ENCODE results near the gene PROM1. TPM values are rescaled to one million over a fixed set of nuclear protein-coding genes. Genes with fewer than 3 reads are reported as not detected.

The PROM1 gene
- total and polyA plus RNA-seq, 2 of the 13 experiments (the other 11 are each of a cell fraction or from before 2014, with no cell fraction given), result 3.9 to 16.4 TPM

DNA sequence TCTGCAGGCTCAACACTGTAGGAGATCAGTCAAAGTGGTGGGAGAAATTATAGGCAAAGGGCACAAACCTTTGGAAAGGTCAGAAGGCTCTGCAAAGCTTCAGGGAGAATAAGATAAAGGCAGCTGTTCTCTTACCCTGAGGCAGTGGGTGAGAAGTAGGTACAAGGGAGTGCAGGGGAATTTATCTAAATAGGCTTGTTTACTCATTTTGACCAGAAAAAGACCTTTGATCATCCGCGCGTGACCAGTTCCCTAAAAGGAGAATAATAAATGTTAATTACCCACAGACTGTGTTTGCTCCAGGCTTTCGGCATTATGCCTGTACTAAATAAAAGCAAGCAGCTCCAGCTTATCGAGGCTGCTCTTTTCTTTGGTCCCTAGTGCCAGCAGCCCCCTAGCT lies 130.2 kb downstream of the PROM1 start (continued):
- TF ChIP-seq ZNF546 (CRISPR knock-in tag; conservative IDR thresholded peaks at IDR 0.05), result no peak
- TF ChIP-seq, protein P1, sequence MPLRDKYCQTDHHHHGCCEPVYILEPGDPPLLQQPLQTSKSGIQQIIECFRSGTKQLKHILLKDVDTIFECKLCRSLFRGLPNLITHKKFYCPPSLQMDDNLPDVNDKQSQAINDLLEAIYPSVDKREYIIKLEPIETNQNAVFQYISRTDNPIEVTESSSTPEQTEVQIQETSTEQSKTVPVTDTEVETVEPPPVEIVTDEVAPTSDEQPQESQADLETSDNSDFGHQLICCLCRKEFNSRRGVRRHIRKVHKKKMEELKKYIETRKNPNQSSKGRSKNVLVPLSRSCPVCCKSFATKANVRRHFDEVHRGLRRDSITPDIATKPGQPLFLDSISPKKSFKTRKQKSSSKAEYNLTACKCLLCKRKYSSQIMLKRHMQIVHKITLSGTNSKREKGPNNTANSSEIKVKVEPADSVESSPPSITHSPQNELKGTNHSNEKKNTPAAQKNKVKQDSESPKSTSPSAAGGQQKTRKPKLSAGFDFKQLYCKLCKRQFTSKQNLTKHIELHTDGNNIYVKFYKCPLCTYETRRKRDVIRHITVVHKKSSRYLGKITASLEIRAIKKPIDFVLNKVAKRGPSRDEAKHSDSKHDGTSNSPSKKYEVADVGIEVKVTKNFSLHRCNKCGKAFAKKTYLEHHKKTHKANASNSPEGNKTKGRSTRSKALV (CRISPR knock-in tag; IDR thresholded peaks at IDR 0.05), result no peak
- no peak for TF ChIP-seq BRD4 (CRISPR knock-in tag; IDR thresholded peaks at IDR 0.05)
- TF ChIP-seq, protein P2, sequence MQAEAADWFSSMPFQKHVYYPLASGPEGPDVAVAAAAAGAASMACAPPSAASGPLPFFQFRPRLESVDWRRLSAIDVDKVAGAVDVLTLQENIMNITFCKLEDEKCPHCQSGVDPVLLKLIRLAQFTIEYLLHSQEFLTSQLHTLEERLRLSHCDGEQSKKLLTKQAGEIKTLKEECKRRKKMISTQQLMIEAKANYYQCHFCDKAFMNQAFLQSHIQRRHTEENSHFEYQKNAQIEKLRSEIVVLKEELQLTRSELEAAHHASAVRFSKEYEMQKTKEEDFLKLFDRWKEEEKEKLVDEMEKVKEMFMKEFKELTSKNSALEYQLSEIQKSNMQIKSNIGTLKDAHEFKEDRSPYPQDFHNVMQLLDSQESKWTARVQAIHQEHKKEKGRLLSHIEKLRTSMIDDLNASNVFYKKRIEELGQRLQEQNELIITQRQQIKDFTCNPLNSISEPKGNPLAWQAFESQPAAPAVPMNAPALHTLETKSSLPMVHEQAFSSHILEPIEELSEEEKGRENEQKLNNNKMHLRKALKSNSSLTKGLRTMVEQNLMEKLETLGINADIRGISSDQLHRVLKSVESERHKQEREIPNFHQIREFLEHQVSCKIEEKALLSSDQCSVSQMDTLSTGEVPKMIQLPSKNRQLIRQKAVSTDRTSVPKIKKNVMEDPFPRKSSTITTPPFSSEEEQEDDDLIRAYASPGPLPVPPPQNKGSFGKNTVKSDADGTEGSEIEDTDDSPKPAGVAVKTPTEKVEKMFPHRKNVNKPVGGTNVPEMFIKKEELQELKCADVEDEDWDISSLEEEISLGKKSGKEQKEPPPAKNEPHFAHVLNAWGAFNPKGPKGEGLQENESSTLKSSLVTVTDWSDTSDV (CRISPR knock-in tag; IDR thresholded peaks at IDR 0.05), result no peak
- TF ChIP-seq, protein P3, sequence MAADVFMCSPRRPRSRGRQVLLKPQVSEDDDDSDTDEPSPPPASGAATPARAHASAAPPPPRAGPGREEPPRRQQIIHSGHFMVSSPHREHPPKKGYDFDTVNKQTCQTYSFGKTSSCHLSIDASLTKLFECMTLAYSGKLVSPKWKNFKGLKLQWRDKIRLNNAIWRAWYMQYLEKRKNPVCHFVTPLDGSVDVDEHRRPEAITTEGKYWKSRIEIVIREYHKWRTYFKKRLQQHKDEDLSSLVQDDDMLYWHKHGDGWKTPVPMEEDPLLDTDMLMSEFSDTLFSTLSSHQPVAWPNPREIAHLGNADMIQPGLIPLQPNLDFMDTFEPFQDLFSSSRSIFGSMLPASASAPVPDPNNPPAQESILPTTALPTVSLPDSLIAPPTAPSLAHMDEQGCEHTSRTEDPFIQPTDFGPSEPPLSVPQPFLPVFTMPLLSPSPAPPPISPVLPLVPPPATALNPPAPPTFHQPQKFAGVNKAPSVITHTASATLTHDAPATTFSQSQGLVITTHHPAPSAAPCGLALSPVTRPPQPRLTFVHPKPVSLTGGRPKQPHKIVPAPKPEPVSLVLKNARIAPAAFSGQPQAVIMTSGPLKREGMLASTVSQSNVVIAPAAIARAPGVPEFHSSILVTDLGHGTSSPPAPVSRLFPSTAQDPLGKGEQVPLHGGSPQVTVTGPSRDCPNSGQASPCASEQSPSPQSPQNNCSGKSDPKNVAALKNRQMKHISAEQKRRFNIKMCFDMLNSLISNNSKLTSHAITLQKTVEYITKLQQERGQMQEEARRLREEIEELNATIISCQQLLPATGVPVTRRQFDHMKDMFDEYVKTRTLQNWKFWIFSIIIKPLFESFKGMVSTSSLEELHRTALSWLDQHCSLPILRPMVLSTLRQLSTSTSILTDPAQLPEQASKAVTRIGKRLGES (CRISPR knock-in tag; IDR thresholded peaks at IDR 0.05; ENCODE audit: borderline replicate concordance), result no peak
- TF ChIP-seq ZNF350 (CRISPR knock-in tag; IDR thresholded peaks at IDR 0.05; ENCODE audit: borderline replicate concordance, low read depth), result no peak

Data from HepG2 (cell line).